ENCODE data around the gene MAFG. TPM values are rescaled to one million over a fixed set of nuclear protein-coding genes. Genes with fewer than 3 reads are reported as not detected.

The MAFG gene
- total RNA-seq, 2 experiments from 2014 or later, result 22.7 to 33.6 TPM

GRCh38 chr17:81885869-81886548, 41.5 kb downstream of the MAFG start:
- intact Hi-C loops (cut with micrococcal nuclease; ENCODE audit: unreplicated experiment), result no loop called here
- Histone ChIP-seq H4K20me1 (ENCODE audit: insufficient read depth, low read length) (peaks cover 22% of the 10 kb centered on the region), H3K36me3 (ENCODE audit: insufficient read depth, low read length) (peaks cover 100% of the 10 kb centered on the region), H3K4me1 (ENCODE audit: insufficient read depth, low read length, poor library complexity, severe bottlenecking) (peaks cover 12% of the 10 kb centered on the region), H3K79me2 (ENCODE audit: insufficient read depth, low read depth, low read length) (peaks cover 40% of the 10 kb centered on the region), H3K27ac (ENCODE audit: low read depth, low read length, poor library complexity, severe bottlenecking) (no peak overlapping the region), H2AFZ (ENCODE audit: low read length) (no peak overlapping the region), H3K4me2 (ENCODE audit: low read length) (no peak overlapping the region), H3K4me3 (ENCODE audit: low read depth, low read length, poor library complexity, severe bottlenecking) (no peak overlapping the region), H3K9me2 (ENCODE audit: insufficient read depth, low read length) (no peaks in the 10 kb centered on the region), H3K9me3 (ENCODE audit: low read length) (no peaks in the 10 kb centered on the region)
- no peak for TF ChIP-seq EZH2phosphoT487 (IDR thresholded peaks at IDR 0.05; ENCODE audit: borderline replicate concordance, low read depth, low read length)
- TF ChIP-seq CTCF (conservative IDR thresholded peaks at IDR 0.05; ENCODE audit: low read length), result no peak
- no peak for DNase-seq (ENCODE audit: low spot score)
- ChIA-PET POLR2A (interaction anchor here (1.2 to 1.3 kb wide), 2 partner anchors 8 to 13 kb away, joined by 3 to 4 read pairs; no protein-coding TSS in a partner anchor), CTCF (ENCODE audit: unreplicated experiment) (no interaction called here)
- no TSS peak for BruUV-seq (replicated peaks)

- intact Hi-C loops (cut with micrococcal nuclease; ENCODE audit: unreplicated experiment), result no loop called here
- no peak for TF ChIP-seq EZH2phosphoT487 (IDR thresholded peaks at IDR 0.05; ENCODE audit: borderline replicate concordance, low read depth, low read length)
- Histone ChIP-seq H4K20me1 (ENCODE audit: insufficient read depth, low read length) (peaks cover 21% of the 10 kb centered on the region), H3K4me3 (ENCODE audit: low read depth, low read length, poor library complexity, severe bottlenecking) (no peak overlapping the region), H3K4me2 (ENCODE audit: low read length) (no peak overlapping the region), H3K9me3 (ENCODE audit: low read length) (no peaks in the 10 kb centered on the region), H2AFZ (ENCODE audit: low read length) (no peak overlapping the region), H3K36me3 (ENCODE audit: insufficient read depth, low read length) (peaks cover 100% of the 10 kb centered on the region), H3K9me2 (ENCODE audit: insufficient read depth, low read length) (no peaks in the 10 kb centered on the region), H3K79me2 (ENCODE audit: insufficient read depth, low read depth, low read length) (peaks cover 35% of the 10 kb centered on the region), H3K27ac (ENCODE audit: low read depth, low read length, poor library complexity, severe bottlenecking) (no peak overlapping the region), H3K4me1 (ENCODE audit: insufficient read depth, low read length, poor library complexity, severe bottlenecking) (peaks cover 12% of the 10 kb centered on the region)
- ChIA-PET CTCF (ENCODE audit: unreplicated experiment) (no interaction called here), POLR2A (interaction anchor here (1.2 to 1.3 kb wide), 2 partner anchors 8 to 13 kb away, joined by 3 to 4 read pairs; no protein-coding TSS in a partner anchor)
- BruUV-seq (replicated peaks), result no TSS peak
- no peak for DNase-seq (ENCODE audit: low spot score)
These were observed 42.1 kb downstream of the MAFG start for GRCh38 chr17:81885454-81885853.

GRCh38 chr17:81884968-81885367, 42.6 kb downstream of the MAFG start:
- POLR2A ChIA-PET, result interaction anchor here (0.6 to 1.3 kb wide), 3 partner anchors 9 to 494 kb away, joined by 3 to 4 read pairs (median 3); no protein-coding TSS in a partner anchor
- BruUV-seq (replicated peaks), result no TSS peak
- H3K36me3 ChIP-seq (ENCODE audit: insufficient read depth, low read length), result peaks cover 100% of the 10 kb centered on the region

More at GRCh38 chr17:81884968-81885367, 42.6 kb downstream of the MAFG start:
- H3K9me2 ChIP-seq (ENCODE audit: insufficient read depth, low read length), result no peaks in the 10 kb centered on the region
- no peak overlapping the region for H3K4me3 ChIP-seq (ENCODE audit: low read depth, low read length, poor library complexity, severe bottlenecking)
- no peak for TF ChIP-seq EZH2phosphoT487 (IDR thresholded peaks at IDR 0.05; ENCODE audit: borderline replicate concordance, low read depth, low read length)
- no peak for TF ChIP-seq CTCF (conservative IDR thresholded peaks at IDR 0.05; ENCODE audit: low read length)
- H3K9me3 ChIP-seq (ENCODE audit: low read length), result no peaks in the 10 kb centered on the region
- H4K20me1 ChIP-seq (ENCODE audit: insufficient read depth, low read length), result peaks cover 16% of the 10 kb centered on the region
- CTCF ChIA-PET (ENCODE audit: unreplicated experiment), result no interaction called here
- no peak overlapping the region for H2AFZ ChIP-seq (ENCODE audit: low read length)
- no peak overlapping the region for H3K27ac ChIP-seq (ENCODE audit: low read depth, low read length, poor library complexity, severe bottlenecking)
- H3K4me1 ChIP-seq (ENCODE audit: insufficient read depth, low read length, poor library complexity, severe bottlenecking), result peaks cover 7% of the 10 kb centered on the region
- intact Hi-C loops (cut with micrococcal nuclease; ENCODE audit: unreplicated experiment), result no loop called here
- H3K79me2 ChIP-seq (ENCODE audit: insufficient read depth, low read depth, low read length), result peaks cover 30% of the 10 kb centered on the region
- no peak overlapping the region for H3K4me2 ChIP-seq (ENCODE audit: low read length)
- no peak for DNase-seq (ENCODE audit: low spot score)

Measured in OCI-LY7 (cell line).